ENCODE measurements around the gene SERINC3. TPM values are rescaled to one million over a fixed set of nuclear protein-coding genes. Genes with fewer than 3 reads are reported as not detected.
"Not testable (repeated sequence)": the region's sequence is repeated elsewhere in the genome, so short reads cannot be mapped to it uniquely, and the experiment has no call there.

The SERINC3 gene
- total and polyA plus RNA-seq, 12 donors: 51.5 to 213 (median 133) TPM

GRCh38 chr20:44566811-44567210, 44.9 kb upstream of the SERINC3 start:
- TF ChIP-seq POLR2A (IDR thresholded peaks at IDR 0.05) (no peak), CTCF (IDR thresholded peaks at IDR 0.05) (no peak)
- no peaks in the 10 kb centered on the region for H3K9me3 ChIP-seq (replicated peaks in 1 of 3)
- no peaks in the 10 kb centered on the region for H3K27me3 ChIP-seq
- no peak overlapping the region for H3K4me3 ChIP-seq
- no peaks in the 10 kb centered on the region for H3K36me3 ChIP-seq (replicated peaks in 1 of 2)
- intact Hi-C loops (cut with DNase I): no loop called here
- DNase-seq: no peak
- peaks cover 0 to 4% of the 10 kb centered on the region in 2 donors for H3K4me1 ChIP-seq (replicated peaks in 1 of 2)
- no peak overlapping the region for H3K27ac ChIP-seq

GRCh38 chr20:44566018-44566417, 44.1 kb upstream of the SERINC3 start:
- no peak for DNase-seq
- Histone ChIP-seq H3K4me3 (no peak overlapping the region), H3K9me3 (replicated peaks in 1 of 3) (no peaks in the 10 kb centered on the region), H3K4me1 (replicated peaks in 1 of 2) (no peaks in the 10 kb centered on the region), H3K27me3 (no peaks in the 10 kb centered on the region), H3K27ac (no peak overlapping the region), H3K36me3 (replicated peaks in 1 of 2) (no peaks in the 10 kb centered on the region)
- intact Hi-C loops (cut with DNase I): no loop called here
- TF ChIP-seq CTCF (IDR thresholded peaks at IDR 0.05): no peak
- TF ChIP-seq POLR2A (IDR thresholded peaks at IDR 0.05): no peak
- WGBS, 4 donors: 92 to 96% (median 94%) methylated on average over 3 of the region's 3 CpGs

- intact Hi-C loops (cut with DNase I): no loop called here
- no peaks in the 10 kb centered on the region for H3K4me1 ChIP-seq (replicated peaks in 1 of 2)
- no peak overlapping the region for H3K27ac ChIP-seq
- no peak overlapping the region for H3K4me3 ChIP-seq
- DNase-seq: no peak
- TF ChIP-seq CTCF (IDR thresholded peaks at IDR 0.05) (no peak), POLR2A (IDR thresholded peaks at IDR 0.05) (no peak)
- no peaks in the 10 kb centered on the region for H3K9me3 ChIP-seq (replicated peaks in 1 of 3)
- H3K27me3 ChIP-seq: no peaks in the 10 kb centered on the region
- no peaks in the 10 kb centered on the region for H3K36me3 ChIP-seq (replicated peaks in 1 of 2)
Measured at GRCh38 chr20:44561876-44562275, 40.0 kb upstream of the SERINC3 start.

GRCh38 chr20:44560818-44561217, 38.9 kb upstream of the SERINC3 start:
- DNase-seq; H3K27me3 ChIP-seq; H3K27ac ChIP-seq; H3K4me3 ChIP-seq; H3K36me3 ChIP-seq (replicated peaks in 1 of 2); intact Hi-C loops (cut with DNase I); H3K4me1 ChIP-seq (replicated peaks in 1 of 2); H3K9me3 ChIP-seq (replicated peaks in 1 of 3): not testable (repeated sequence)
- 88 to 93% (median 91%) methylated on average over 6 of the region's 6 CpGs for WGBS, 4 donors

- TF ChIP-seq POLR2A (IDR thresholded peaks at IDR 0.05) (no peak), CTCF (IDR thresholded peaks at IDR 0.05) (no peak)
- no peaks in the 10 kb centered on the region for H3K9me3 ChIP-seq (replicated peaks in 1 of 3)
- H3K27me3 ChIP-seq: no peaks in the 10 kb centered on the region
- intact Hi-C loops (cut with DNase I): no loop called here
- 85 to 95% (median 89%) methylated on average over 2 of the region's 2 CpGs for WGBS, 4 donors
- no peaks in the 10 kb centered on the region for H3K36me3 ChIP-seq (replicated peaks in 1 of 2)
- no peak overlapping the region for H3K27ac ChIP-seq
- H3K4me3 ChIP-seq: no peak overlapping the region
- H3K4me1 ChIP-seq (replicated peaks in 1 of 2): peaks cover 0 to 1% of the 10 kb centered on the region in 2 donors
- no peak for DNase-seq
Measured at GRCh38 chr20:44560229-44560628, 38.4 kb upstream of the SERINC3 start.

Data from adrenal gland (tissue), 12 donors.